HCT116 (cell line): ENCODE measurements around the gene TFF3. TPM values are rescaled to one million over a fixed set of nuclear protein-coding genes. Genes with fewer than 3 reads are reported as not detected.

ENCODE experiments used
- ATAC-seq: fragments of 200-7000 bp; cut with Tn5 transposase; 2 replicates; pipeline ENCODE4 v1.9.1; 2020; ENCODE audit warnings: mild to moderate bottlenecking, moderate library complexity
- BruUV-seq: library from RNA; stranded (reverse); fragments of 400-500 nt; replicated peaks from 2 replicates; lab custom pipeline; 2021; lab: Mats Ljungman, UMichigan
- CTCF ChIA-PET: fragments of 300-600 bp; sonication (Branson Sonifier 250); formaldehyde crosslinking; loops from one replicate; lab custom pipeline; 2021; ENCODE audit warnings: antibody characterized with exemption; lab: Charles Lee
- POLR2A ChIA-PET: fragments of 300-600, 350-600 bp; sonication (Branson Sonifier 250); formaldehyde crosslinking; loops from one replicate; lab custom pipeline; 2021; ENCODE audit warnings: antibody characterized with exemption; lab: Charles Lee
- RAD21 ChIA-PET, 2 experiments: fragments of 300-600 bp; sonication (Branson Sonifier 250); formaldehyde crosslinking; loops; one replicate each; lab custom pipeline; 2023; ENCODE audit warnings: low total read pairs in 2 of 2; ENCODE audit not compliant: uncharacterized antibody in 2 of 2, unreplicated experiment in 2 of 2, low non-redundant PET in 1 of 2; lab: Charles Lee
- DNase-seq: peaks from one replicate; pipeline ENCODE4 v3.0.0-alpha.2; 2010; ENCODE audit warnings: low read depth, low spot score
- H2AFZ ChIP-seq: fragments of 200-600 bp; shearing (Covaris generic), sonication (generic); 2 replicates; pipeline ENCODE4 v1.6.1; 2017; ENCODE audit warnings: low read depth, mixed run types, mixed read lengths, antibody characterized with exemption, low read length; ENCODE audit not compliant: poor library complexity, severe bottlenecking
- H3K27ac ChIP-seq: 2 replicates; pipeline ENCODE4 v1.5.1; 2012; ENCODE audit warnings: low read depth, low read length
- H3K27me3 ChIP-seq: fragments of 200-600 bp; sonication (generic); 2 replicates; pipeline ENCODE4 v1.6.1; 2016; ENCODE audit warnings: mixed run types, low read length, mixed read lengths; ENCODE audit not compliant: insufficient read depth
- H3K36me3 ChIP-seq, 2 experiments: fragments of 200-500 bp in 1 of 2; fragments of 200-600 bp in 1 of 2; sonication (Bioruptor generic) in 1 of 2; sonication (generic) in 1 of 2; 2 replicates each; pipeline versions ENCODE4 v1.5.1 to v1.6.1; 2014 to 2016; ENCODE audit warnings: low read length in 2 of 2, inconsistent platforms in 1 of 2, mixed read lengths in 1 of 2, mixed run types in 1 of 2; ENCODE audit not compliant: insufficient read depth in 2 of 2, control insufficient read depth in 1 of 2
- H3K4me1 ChIP-seq, 2 experiments: fragments of 200-600 bp in 1 of 2; sonication (generic) in 1 of 2; 2 replicates each; pipeline versions ENCODE4 v1.5.1 to v1.6.1; 2012 to 2017; ENCODE audit warnings: low read length in 2 of 2, inconsistent platforms in 1 of 2, mild to moderate bottlenecking in 1 of 2, mixed read lengths in 1 of 2, mixed run types in 1 of 2, moderate library complexity in 1 of 2; ENCODE audit not compliant: insufficient read depth in 2 of 2, control insufficient read depth in 1 of 2
- H3K4me2 ChIP-seq: fragments of 200-600 bp; sonication (generic); 2 replicates; pipeline ENCODE4 v1.6.1; 2017; ENCODE audit warnings: mixed run types, low read length, mixed read lengths
- H3K4me3 ChIP-seq, 2 experiments: fragments of 200-600 bp in 1 of 2; sonication (generic) in 1 of 2; replicated peaks in 1 of 2; 2 replicates each; pipeline ENCODE4 v1.5.1; 2011 to 2016; ENCODE audit warnings: low read length in 2 of 2, control low read depth in 1 of 2, low read depth in 1 of 2, mild to moderate bottlenecking in 1 of 2, mixed read lengths in 1 of 2, mixed run types in 1 of 2
- H3K79me2 ChIP-seq: fragments of 200-600 bp; sonication (generic); 2 replicates; pipeline ENCODE4 v1.6.1; 2017; ENCODE audit warnings: mild to moderate bottlenecking, mixed run types, low read length, moderate library complexity, mixed read lengths; ENCODE audit not compliant: insufficient read depth
- H3K9ac ChIP-seq: fragments of 200-600 bp; sonication (generic); 2 replicates; pipeline ENCODE4 v1.6.1; 2016; ENCODE audit warnings: low read length, mixed read lengths
- H3K9me2 ChIP-seq: fragments of 200-600 bp; sonication (generic), shearing (Covaris generic); 2 replicates; pipeline ENCODE4 v1.6.1; 2017; ENCODE audit warnings: mixed run types, mild to moderate bottlenecking, moderate library complexity; ENCODE audit not compliant: insufficient read depth
- H3K9me3 ChIP-seq, 2 experiments: fragments of 200-500 bp in 1 of 2; fragments of 200-600 bp in 1 of 2; sonication (Bioruptor generic) in 1 of 2; sonication (generic) in 1 of 2; 2 replicates each; pipeline ENCODE4 v1.6.1; 2014 to 2017; ENCODE audit warnings: low read length in 2 of 2, mixed read lengths in 2 of 2, inconsistent platforms in 1 of 2, low read depth in 1 of 2, mild to moderate bottlenecking in 1 of 2, mixed run types in 1 of 2, moderate library complexity in 1 of 2; ENCODE audit not compliant: control insufficient read depth in 1 of 2, insufficient read depth in 1 of 2
- H4K20me1 ChIP-seq: fragments of 200-600 bp; sonication (generic), shearing (Covaris generic); 2 replicates; pipeline ENCODE4 v1.6.1; 2017; ENCODE audit warnings: mixed run types, mild to moderate bottlenecking, moderate library complexity; ENCODE audit not compliant: insufficient read depth
- CEBPB ChIP-seq: IDR thresholded peaks from 2 replicates; pipeline ENCODE4 v1.6.1; 2012; ENCODE audit warnings: low read depth
- EGR1 ChIP-seq: IDR thresholded peaks from 2 replicates; pipeline ENCODE4 v1.6.1; 2012; ENCODE audit warnings: low read depth
- ELF1 ChIP-seq: IDR thresholded peaks from 2 replicates; pipeline ENCODE4 v1.6.1; 2012; ENCODE audit warnings: low read depth, borderline replicate concordance
- JUND ChIP-seq: IDR thresholded peaks from 2 replicates; pipeline ENCODE4 v1.6.1; 2012
- MAX ChIP-seq: IDR thresholded peaks from 2 replicates; pipeline ENCODE4 v1.6.1; 2012
- POLR2AphosphoS5 ChIP-seq: IDR thresholded peaks from 2 replicates; pipeline ENCODE4 v1.6.1; 2011; ENCODE audit warnings: mild to moderate bottlenecking, low read depth, low read length, moderate library complexity
- RAD21 ChIP-seq: IDR thresholded peaks from 2 replicates; pipeline ENCODE4 v1.6.1; 2012; ENCODE audit warnings: low read depth, mild to moderate bottlenecking
- REST ChIP-seq: IDR thresholded peaks from 2 replicates; pipeline ENCODE4 v1.6.1; 2012; ENCODE audit warnings: low read depth
- SIN3A ChIP-seq: IDR thresholded peaks from 2 replicates; pipeline ENCODE4 v1.6.1; 2012; ENCODE audit warnings: low read depth
- SP1 ChIP-seq: IDR thresholded peaks from 2 replicates; pipeline ENCODE4 v1.6.1; 2012; ENCODE audit warnings: low read depth
- SRF ChIP-seq: IDR thresholded peaks from 2 replicates; pipeline ENCODE4 v1.6.1; 2012; ENCODE audit warnings: low read depth
- YY1 ChIP-seq: IDR thresholded peaks from 2 replicates; pipeline ENCODE4 v1.6.1; 2011; ENCODE audit warnings: low read length, low read depth, moderate library complexity, mild to moderate bottlenecking; ENCODE audit not compliant: insufficient replicate concordance; ENCODE audit errors: extremely low read depth
- ZNF274 ChIP-seq: fragments of 200-500 bp; sonication (Bioruptor generic); IDR thresholded peaks from 2 replicates; pipeline ENCODE4 v1.6.1; 2014; ENCODE audit warnings: mild to moderate bottlenecking, low read depth, low read length, inconsistent platforms
- intact Hi-C: fragments of 100-400 bp; cut with micrococcal nuclease; formaldehyde crosslinking; loops from 2 replicates; pipeline ENCODE4 v1.10.0; 2022
- total RNA-seq: library from RNA; stranded (reverse); gene quantifications from one replicate; pipeline ENCODE4 v1.2.1, GENCODE V29; 2021; ENCODE audit not compliant: unreplicated experiment

Gene TFF3
- total RNA-seq, 1 experiment from 2014 or later, result 0.22 TPM

DNA sequence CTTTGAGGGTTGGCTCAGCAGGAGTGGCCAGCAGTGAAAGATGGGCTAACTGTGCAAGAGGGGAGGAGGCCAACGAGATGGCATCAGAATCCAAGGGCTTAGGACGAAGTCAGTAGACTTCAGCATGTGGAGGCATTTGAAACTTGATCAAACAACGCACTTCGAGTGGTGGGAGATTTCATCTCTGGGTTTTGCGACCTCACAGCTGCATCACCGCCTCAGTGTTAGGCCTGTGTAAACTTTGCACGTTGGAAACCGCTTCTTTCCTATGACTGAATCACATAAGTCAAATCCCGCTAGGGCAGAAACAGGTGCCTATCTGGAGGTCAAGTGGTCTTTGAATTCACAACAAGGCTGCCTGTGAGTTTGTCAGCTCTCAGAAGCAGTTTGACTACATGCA is 17.8 kb downstream of the TFF3 start:
- H3K4me3 ChIP-seq, result no peak overlapping the region
- H4K20me1 ChIP-seq, result no peaks in the 10 kb centered on the region
- DNase-seq, result no peak
- CTCF ChIA-PET, result interaction anchor here (0.8 to 1.4 kb wide), 2 partner anchors 18 to 40 kb away, joined by 3 read pairs; no protein-coding TSS in a partner anchor
- 0 out of 2 replicates have a peak, but pooled peaks cover 9% of the 10 kb centered on the region for H3K27me3 ChIP-seq
- intact Hi-C loops, result no loop called here
- H3K27ac ChIP-seq, result no peak overlapping the region
- RAD21 ChIA-PET, result no interaction called here
- no peaks in the 10 kb centered on the region for H3K36me3 ChIP-seq
- POLR2A ChIA-PET, result interaction anchor here (1.1 kb wide), 1 partner anchor 12 kb away, joined by 3 read pairs; no protein-coding TSS in a partner anchor
- H3K9ac ChIP-seq, result no peak overlapping the region
- no peak for TF ChIP-seq REST
- TF ChIP-seq JUND, result no peak
- TF ChIP-seq ELF1, result no peak
- no peak for TF ChIP-seq SIN3A
- TF ChIP-seq ZNF274, result no peak
- TF ChIP-seq POLR2AphosphoS5, result no peak
- no peak for TF ChIP-seq EGR1
- no peak for TF ChIP-seq SRF
- TF ChIP-seq RAD21, result no peak
- no peak for TF ChIP-seq MAX
- no peak for TF ChIP-seq SP1
- no peak for TF ChIP-seq YY1
- TF ChIP-seq CEBPB, result no peak
- TF ChIP-seq, all 23 proteins: peak for 0
- H3K4me1 ChIP-seq, result peaks cover 0 to 7% of the 10 kb centered on the region in 2 experiments; a peak in 1 of 4 replicates
- H2AFZ ChIP-seq, result no peak overlapping the region
- ATAC-seq, result no peak
- no peaks in the 10 kb centered on the region for H3K79me2 ChIP-seq
- no peaks in the 10 kb centered on the region for H3K9me2 ChIP-seq
- H3K9me3 ChIP-seq, result no peaks in the 10 kb centered on the region; a peak in 1 of 4 replicates
- H3K4me2 ChIP-seq, result no peak overlapping the region
- no TSS peak for BruUV-seq
